ENCODE data around the gene PLEKHM3. TPM values are rescaled to one million over a fixed set of nuclear protein-coding genes. Genes with fewer than 3 reads are reported as not detected.

PLEKHM3 gene
- total and polyA plus RNA-seq, 2 experiments from 2014 or later, result 3.9 to 8.8 TPM

DNA sequence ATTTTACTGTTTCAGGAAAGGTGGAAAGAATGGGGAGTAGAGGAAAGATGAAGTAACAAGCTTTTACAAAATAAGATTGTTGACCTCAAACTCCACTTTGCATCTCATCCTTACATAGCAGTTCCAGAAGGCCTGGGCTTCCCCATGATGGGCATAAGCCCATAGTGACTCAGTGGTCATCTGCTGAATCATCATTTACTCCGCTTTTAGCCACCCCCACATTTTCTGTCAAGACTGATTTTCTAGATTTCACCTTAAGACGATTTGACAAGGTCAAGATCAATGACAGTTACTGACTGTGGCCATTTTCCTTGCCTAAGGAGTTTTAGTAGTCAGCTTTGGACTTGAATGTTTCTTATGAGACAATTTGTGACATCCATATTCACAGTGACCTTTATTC lies 49.4 kb downstream of the PLEKHM3 start (continued):
- TF ChIP-seq, protein P1, sequence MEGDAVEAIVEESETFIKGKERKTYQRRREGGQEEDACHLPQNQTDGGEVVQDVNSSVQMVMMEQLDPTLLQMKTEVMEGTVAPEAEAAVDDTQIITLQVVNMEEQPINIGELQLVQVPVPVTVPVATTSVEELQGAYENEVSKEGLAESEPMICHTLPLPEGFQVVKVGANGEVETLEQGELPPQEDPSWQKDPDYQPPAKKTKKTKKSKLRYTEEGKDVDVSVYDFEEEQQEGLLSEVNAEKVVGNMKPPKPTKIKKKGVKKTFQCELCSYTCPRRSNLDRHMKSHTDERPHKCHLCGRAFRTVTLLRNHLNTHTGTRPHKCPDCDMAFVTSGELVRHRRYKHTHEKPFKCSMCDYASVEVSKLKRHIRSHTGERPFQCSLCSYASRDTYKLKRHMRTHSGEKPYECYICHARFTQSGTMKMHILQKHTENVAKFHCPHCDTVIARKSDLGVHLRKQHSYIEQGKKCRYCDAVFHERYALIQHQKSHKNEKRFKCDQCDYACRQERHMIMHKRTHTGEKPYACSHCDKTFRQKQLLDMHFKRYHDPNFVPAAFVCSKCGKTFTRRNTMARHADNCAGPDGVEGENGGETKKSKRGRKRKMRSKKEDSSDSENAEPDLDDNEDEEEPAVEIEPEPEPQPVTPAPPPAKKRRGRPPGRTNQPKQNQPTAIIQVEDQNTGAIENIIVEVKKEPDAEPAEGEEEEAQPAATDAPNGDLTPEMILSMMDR (conservative IDR thresholded peaks at IDR 0.05; ENCODE audit: low read depth in 2 of 2), result no peak
- TF ChIP-seq EZH2phosphoT487 (IDR thresholded peaks at IDR 0.05; ENCODE audit: unreplicated experiment) (no peak), ZNF114 (CRISPR knock-in tag; IDR thresholded peaks at IDR 0.05) (no peak), POLR2AphosphoS5 (IDR thresholded peaks at IDR 0.05; ENCODE audit: low read depth) (no peak), EZH2 (IDR thresholded peaks at IDR 0.05; ENCODE audit: low read depth, unreplicated experiment) (no peak), JUNB (IDR thresholded peaks at IDR 0.05; ENCODE audit: unreplicated experiment) (no peak), ZNF331 (CRISPR knock-in tag; IDR thresholded peaks at IDR 0.05; ENCODE audit: low read depth) (no peak)
- TF ChIP-seq, protein P2, sequence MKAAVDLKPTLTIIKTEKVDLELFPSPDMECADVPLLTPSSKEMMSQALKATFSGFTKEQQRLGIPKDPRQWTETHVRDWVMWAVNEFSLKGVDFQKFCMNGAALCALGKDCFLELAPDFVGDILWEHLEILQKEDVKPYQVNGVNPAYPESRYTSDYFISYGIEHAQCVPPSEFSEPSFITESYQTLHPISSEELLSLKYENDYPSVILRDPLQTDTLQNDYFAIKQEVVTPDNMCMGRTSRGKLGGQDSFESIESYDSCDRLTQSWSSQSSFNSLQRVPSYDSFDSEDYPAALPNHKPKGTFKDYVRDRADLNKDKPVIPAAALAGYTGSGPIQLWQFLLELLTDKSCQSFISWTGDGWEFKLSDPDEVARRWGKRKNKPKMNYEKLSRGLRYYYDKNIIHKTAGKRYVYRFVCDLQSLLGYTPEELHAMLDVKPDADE (IDR thresholded peaks at IDR 0.05), result no peak

DNA sequence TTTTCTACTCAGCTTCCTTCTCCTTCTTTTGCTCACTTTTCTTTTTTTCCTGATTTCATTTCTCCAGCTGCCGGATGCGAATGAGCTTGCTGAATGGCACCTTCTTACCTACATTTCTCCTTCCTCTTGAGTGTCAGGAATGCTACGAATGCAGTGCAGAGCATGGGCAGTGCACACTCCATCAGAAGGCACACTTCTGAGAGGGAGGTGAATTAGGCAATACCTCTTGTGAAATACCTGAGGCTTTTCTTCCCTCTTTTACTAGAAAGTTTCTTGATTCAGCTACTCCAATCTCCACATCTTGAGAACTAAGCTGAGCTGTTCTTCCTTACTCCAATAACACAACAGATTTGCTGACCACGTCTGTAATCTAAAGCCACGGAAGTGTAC lies 51.1 kb downstream of the PLEKHM3 start:
- no peak overlapping the region for H2AFZ ChIP-seq
- Mint-ChIP-seq H3K27ac (no peak overlapping the region), H3K27me3 (ENCODE audit: insufficient read depth, low read depth, poor library complexity) (peaks cover 3% of the 10 kb centered on the region), H3K4me1 (peaks cover 42% of the 10 kb centered on the region), H3K9me3 (no peaks in the 10 kb centered on the region), H3K4me3 (no peak overlapping the region), H3K36me3 (ENCODE audit: low read depth) (no peaks in the 10 kb centered on the region)
- no peaks in the 10 kb centered on the region for H3K27me3 ChIP-seq (ENCODE audit: insufficient read depth)
- H3K9me2 ChIP-seq (ENCODE audit: insufficient read depth), result no peaks in the 10 kb centered on the region
- no peaks in the 10 kb centered on the region for H3K79me2 ChIP-seq (replicated peaks; ENCODE audit: insufficient read depth)
- no peaks in the 10 kb centered on the region for H3K36me3 ChIP-seq (ENCODE audit: insufficient read depth)
- H3K4me1 ChIP-seq (ENCODE audit: insufficient read depth), result peaks cover 30% of the 10 kb centered on the region
- DNase-seq (ENCODE audit: low spot score) (peak; percentile 33), ATAC-seq (no peak)
- no peaks in the 10 kb centered on the region for H4K20me1 ChIP-seq (replicated peaks; ENCODE audit: insufficient read depth)
- H3K4me2 ChIP-seq, result no peak overlapping the region
- no peak overlapping the region for H3K4me3 ChIP-seq
- 0 out of 2 replicates have a peak, but pooled peaks cover 4% of the 10 kb centered on the region for H3F3A ChIP-seq (replicated peaks; ENCODE audit: low read depth)
- H3K27ac ChIP-seq (ENCODE audit: low read depth), result 0 out of 2 replicates have a peak overlapping the region, but pooled peaks have one; percentile 67
- TF ChIP-seq EZH2 (IDR thresholded peaks at IDR 0.05; ENCODE audit: low read depth, unreplicated experiment), result no peak
- no peak for TF ChIP-seq EZH2phosphoT487 (IDR thresholded peaks at IDR 0.05; ENCODE audit: unreplicated experiment)
- no peak for TF ChIP-seq JUNB (IDR thresholded peaks at IDR 0.05; ENCODE audit: unreplicated experiment)
- TF ChIP-seq STAT1 (IDR thresholded peaks at IDR 0.05; ENCODE audit: unreplicated experiment), result no peak
- TF ChIP-seq, protein P3, sequence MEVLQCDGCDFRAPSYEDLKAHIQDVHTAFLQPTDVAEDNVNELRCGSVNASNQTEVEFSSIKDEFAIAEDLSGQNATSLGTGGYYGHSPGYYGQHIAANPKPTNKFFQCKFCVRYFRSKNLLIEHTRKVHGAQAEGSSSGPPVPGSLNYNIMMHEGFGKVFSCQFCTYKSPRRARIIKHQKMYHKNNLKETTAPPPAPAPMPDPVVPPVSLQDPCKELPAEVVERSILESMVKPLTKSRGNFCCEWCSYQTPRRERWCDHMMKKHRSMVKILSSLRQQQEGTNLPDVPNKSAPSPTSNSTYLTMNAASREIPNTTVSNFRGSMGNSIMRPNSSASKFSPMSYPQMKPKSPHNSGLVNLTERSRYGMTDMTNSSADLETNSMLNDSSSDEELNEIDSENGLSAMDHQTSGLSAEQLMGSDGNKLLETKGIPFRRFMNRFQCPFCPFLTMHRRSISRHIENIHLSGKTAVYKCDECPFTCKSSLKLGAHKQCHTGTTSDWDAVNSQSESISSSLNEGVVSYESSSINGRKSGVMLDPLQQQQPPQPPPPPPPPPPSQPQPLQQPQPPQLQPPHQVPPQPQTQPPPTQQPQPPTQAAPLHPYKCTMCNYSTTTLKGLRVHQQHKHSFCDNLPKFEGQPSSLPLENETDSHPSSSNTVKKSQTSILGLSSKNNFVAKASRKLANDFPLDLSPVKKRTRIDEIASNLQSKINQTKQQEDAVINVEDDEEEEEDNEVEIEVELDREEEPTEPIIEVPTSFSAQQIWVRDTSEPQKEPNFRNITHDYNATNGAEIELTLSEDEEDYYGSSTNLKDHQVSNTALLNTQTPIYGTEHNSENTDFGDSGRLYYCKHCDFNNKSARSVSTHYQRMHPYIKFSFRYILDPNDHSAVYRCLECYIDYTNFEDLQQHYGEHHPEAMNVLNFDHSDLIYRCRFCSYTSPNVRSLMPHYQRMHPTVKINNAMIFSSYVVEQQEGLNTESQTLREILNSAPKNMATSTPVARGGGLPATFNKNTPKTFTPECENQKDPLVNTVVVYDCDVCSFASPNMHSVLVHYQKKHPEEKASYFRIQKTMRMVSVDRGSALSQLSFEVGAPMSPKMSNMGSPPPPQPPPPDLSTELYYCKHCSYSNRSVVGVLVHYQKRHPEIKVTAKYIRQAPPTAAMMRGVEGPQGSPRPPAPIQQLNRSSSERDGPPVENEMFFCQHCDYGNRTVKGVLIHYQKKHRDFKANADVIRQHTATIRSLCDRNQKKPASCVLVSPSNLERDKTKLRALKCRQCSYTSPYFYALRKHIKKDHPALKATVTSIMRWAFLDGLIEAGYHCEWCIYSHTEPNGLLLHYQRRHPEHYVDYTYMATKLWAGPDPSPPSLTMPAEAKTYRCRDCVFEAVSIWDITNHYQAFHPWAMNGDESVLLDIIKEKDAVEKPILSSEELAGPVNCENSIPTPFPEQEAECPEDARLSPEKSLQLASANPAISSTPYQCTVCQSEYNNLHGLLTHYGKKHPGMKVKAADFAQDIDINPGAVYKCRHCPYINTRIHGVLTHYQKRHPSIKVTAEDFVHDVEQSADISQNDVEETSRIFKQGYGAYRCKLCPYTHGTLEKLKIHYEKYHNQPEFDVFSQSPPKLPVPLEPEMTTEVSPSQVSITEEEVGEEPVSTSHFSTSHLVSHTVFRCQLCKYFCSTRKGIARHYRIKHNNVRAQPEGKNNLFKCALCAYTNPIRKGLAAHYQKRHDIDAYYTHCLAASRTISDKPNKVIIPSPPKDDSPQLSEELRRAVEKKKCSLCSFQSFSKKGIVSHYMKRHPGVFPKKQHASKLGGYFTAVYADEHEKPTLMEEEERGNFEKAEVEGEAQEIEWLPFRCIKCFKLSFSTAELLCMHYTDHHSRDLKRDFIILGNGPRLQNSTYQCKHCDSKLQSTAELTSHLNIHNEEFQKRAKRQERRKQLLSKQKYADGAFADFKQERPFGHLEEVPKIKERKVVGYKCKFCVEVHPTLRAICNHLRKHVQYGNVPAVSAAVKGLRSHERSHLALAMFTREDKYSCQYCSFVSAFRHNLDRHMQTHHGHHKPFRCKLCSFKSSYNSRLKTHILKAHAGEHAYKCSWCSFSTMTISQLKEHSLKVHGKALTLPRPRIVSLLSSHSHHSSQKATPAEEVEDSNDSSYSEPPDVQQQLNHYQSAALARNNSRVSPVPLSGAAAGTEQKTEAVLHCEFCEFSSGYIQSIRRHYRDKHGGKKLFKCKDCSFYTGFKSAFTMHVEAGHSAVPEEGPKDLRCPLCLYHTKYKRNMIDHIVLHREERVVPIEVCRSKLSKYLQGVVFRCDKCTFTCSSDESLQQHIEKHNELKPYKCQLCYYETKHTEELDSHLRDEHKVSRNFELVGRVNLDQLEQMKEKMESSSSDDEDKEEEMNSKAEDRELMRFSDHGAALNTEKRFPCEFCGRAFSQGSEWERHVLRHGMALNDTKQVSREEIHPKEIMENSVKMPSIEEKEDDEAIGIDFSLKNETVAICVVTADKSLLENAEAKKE (CRISPR knock-in tag; IDR thresholded peaks at IDR 0.05), result no peak
- TF ChIP-seq CREB1 (CRISPR knock-in tag; IDR thresholded peaks at IDR 0.05; ENCODE audit: low read depth), result no peak
- no peak for TF ChIP-seq NANOG (IDR thresholded peaks at IDR 0.05; ENCODE audit: borderline replicate concordance)
- no peak for TF ChIP-seq ZNF331 (CRISPR knock-in tag; IDR thresholded peaks at IDR 0.05; ENCODE audit: low read depth)
- TF ChIP-seq ZNF114 (CRISPR knock-in tag; IDR thresholded peaks at IDR 0.05), result no peak
- TF ChIP-seq POLR2AphosphoS5 (IDR thresholded peaks at IDR 0.05; ENCODE audit: low read depth), result no peak
- TF ChIP-seq, protein P4, sequence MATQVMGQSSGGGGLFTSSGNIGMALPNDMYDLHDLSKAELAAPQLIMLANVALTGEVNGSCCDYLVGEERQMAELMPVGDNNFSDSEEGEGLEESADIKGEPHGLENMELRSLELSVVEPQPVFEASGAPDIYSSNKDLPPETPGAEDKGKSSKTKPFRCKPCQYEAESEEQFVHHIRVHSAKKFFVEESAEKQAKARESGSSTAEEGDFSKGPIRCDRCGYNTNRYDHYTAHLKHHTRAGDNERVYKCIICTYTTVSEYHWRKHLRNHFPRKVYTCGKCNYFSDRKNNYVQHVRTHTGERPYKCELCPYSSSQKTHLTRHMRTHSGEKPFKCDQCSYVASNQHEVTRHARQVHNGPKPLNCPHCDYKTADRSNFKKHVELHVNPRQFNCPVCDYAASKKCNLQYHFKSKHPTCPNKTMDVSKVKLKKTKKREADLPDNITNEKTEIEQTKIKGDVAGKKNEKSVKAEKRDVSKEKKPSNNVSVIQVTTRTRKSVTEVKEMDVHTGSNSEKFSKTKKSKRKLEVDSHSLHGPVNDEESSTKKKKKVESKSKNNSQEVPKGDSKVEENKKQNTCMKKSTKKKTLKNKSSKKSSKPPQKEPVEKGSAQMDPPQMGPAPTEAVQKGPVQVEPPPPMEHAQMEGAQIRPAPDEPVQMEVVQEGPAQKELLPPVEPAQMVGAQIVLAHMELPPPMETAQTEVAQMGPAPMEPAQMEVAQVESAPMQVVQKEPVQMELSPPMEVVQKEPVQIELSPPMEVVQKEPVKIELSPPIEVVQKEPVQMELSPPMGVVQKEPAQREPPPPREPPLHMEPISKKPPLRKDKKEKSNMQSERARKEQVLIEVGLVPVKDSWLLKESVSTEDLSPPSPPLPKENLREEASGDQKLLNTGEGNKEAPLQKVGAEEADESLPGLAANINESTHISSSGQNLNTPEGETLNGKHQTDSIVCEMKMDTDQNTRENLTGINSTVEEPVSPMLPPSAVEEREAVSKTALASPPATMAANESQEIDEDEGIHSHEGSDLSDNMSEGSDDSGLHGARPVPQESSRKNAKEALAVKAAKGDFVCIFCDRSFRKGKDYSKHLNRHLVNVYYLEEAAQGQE (IDR thresholded peaks at IDR 0.05; ENCODE audit: unreplicated experiment), result no peak

Measured in GM23338 (cell line).